HG03159 (cell line): ENCODE measurements around the gene BCAR1.
A peak's percentile ranks its signal among the peaks of the same experiment; 100 is the strongest.
"Not testable (repeated sequence)": the region's sequence is repeated elsewhere in the genome, so short reads cannot be mapped to it uniquely, and the experiment has no call there.

Experiments
- ATAC-seq: cut with Tn5 transposase; IDR thresholded peaks from one replicate; pipeline ENCODE4 v1.9.1; 2021; ENCODE audit warnings: mild to moderate bottlenecking, moderate library complexity; ENCODE audit not compliant: unreplicated experiment

BCAR1 gene

GRCh38 chr16:75271441-75272096, 20.1 kb upstream of the BCAR1 start:
- ATAC-seq: no peak

GRCh38 chr16:75269358-75269757, 17.9 kb upstream of the BCAR1 start:
- not testable (repeated sequence) for ATAC-seq

- no peak for ATAC-seq
Measured at GRCh38 chr16:75267631-75268264, 16.3 kb upstream of the BCAR1 start.

GRCh38 chr16:75266738-75267630, 15.6 kb upstream of the BCAR1 start:
- no peak for ATAC-seq

- ATAC-seq: peak; percentile 65
Measured at GRCh38 chr16:75265911-75266701, 14.7 kb upstream of the BCAR1 start.

GRCh38 chr16:75264999-75265910, 13.8 kb upstream of the BCAR1 start:
- peak; percentile 28 for ATAC-seq

- no peak for ATAC-seq
Measured at GRCh38 chr16:75264457-75264998, 13.1 kb upstream of the BCAR1 start.

- no peak for ATAC-seq
Measured at GRCh38 chr16:75263963-75264445, 12.6 kb upstream of the BCAR1 start.

- ATAC-seq: no peak
Measured at GRCh38 chr16:75263291-75263962, 12.0 kb upstream of the BCAR1 start.

- ATAC-seq: no peak
Measured at GRCh38 chr16:75262800-75263127, 11.3 kb upstream of the BCAR1 start.

GRCh38 chr16:75262104-75262799, 10.8 kb upstream of the BCAR1 start:
- no peak for ATAC-seq

GRCh38 chr16:75261590-75262078, 10.2 kb upstream of the BCAR1 start:
- ATAC-seq: no peak

- no peak for ATAC-seq
Measured at GRCh38 chr16:75260851-75261589, 9.6 kb upstream of the BCAR1 start.

GRCh38 chr16:75258807-75259141, 7.3 kb upstream of the BCAR1 start:
- no peak for ATAC-seq

GRCh38 chr16:75257886-75258806, 6.7 kb upstream of the BCAR1 start:
- ATAC-seq: no peak

- no peak for ATAC-seq
Measured at GRCh38 chr16:75256696-75257343, 5.4 kb upstream of the BCAR1 start.
